HG03460 (cell line): ENCODE data around the gene COBL.
"Not testable (repeated sequence)": the region's sequence is repeated elsewhere in the genome, so short reads cannot be mapped to it uniquely, and the experiment has no call there.

Experiments used
- ATAC-seq: cut with Tn5 transposase; IDR thresholded peaks from one replicate; pipeline ENCODE4 v1.9.1; 2021; ENCODE audit not compliant: unreplicated experiment

COBL gene

GRCh38 chr7:51013218-51013786, 303.3 kb downstream of the COBL start:
- no peak for ATAC-seq

- no peak for ATAC-seq
Observed at GRCh38 chr7:51012569-51013217, 303.9 kb downstream of the COBL start.

GRCh38 chr7:51011710-51012350, 304.8 kb downstream of the COBL start:
- ATAC-seq = no peak

- no peak for ATAC-seq
Observed at GRCh38 chr7:51010534-51010933, 306.1 kb downstream of the COBL start.

- ATAC-seq = no peak
Observed at GRCh38 chr7:51009716-51010496, 306.7 kb downstream of the COBL start.

GRCh38 chr7:51007551-51008505, 308.8 kb downstream of the COBL start:
- ATAC-seq = no peak

GRCh38 chr7:51006483-51007235, 309.9 kb downstream of the COBL start:
- no peak for ATAC-seq

GRCh38 chr7:51005074-51005473, 311.5 kb downstream of the COBL start:
- no peak for ATAC-seq

GRCh38 chr7:51000956-51001355, 315.7 kb downstream of the COBL start:
- no peak for ATAC-seq

- ATAC-seq = no peak
Observed at GRCh38 chr7:50994753-50995319, 321.8 kb downstream of the COBL start.

GRCh38 chr7:50990214-50990613, 326.4 kb downstream of the COBL start:
- ATAC-seq = not testable (repeated sequence)

GRCh38 chr7:50988988-50989387, 327.6 kb downstream of the COBL start:
- no peak for ATAC-seq

GRCh38 chr7:50988465-50988864, 328.1 kb downstream of the COBL start:
- ATAC-seq = no peak

GRCh38 chr7:50985096-50985495, 331.5 kb downstream of the COBL start:
- ATAC-seq = no peak

GRCh38 chr7:50983850-50984249, 332.8 kb downstream of the COBL start:
- no peak for ATAC-seq

- no peak for ATAC-seq
Observed at GRCh38 chr7:50982626-50983025, 334.0 kb downstream of the COBL start.

GRCh38 chr7:50981743-50982142, 334.9 kb downstream of the COBL start:
- no peak for ATAC-seq

GRCh38 chr7:50980411-50980810, 336.2 kb downstream of the COBL start:
- no peak for ATAC-seq

- ATAC-seq = no peak
Observed at GRCh38 chr7:50978633-50979215, 337.9 kb downstream of the COBL start.
